IPS-18a (cell line): ENCODE results near the gene TMEM44.

Experiments used
- H3K27ac ChIP-seq: one replicate; pipeline ENCODE4 v1.5.1; 2013; ENCODE audit warnings: low read length
- H3K27me3 ChIP-seq: one replicate; pipeline ENCODE4 v1.6.1; 2013; ENCODE audit warnings: mild to moderate bottlenecking, low read length; ENCODE audit not compliant: control insufficient read depth, insufficient read depth
- H3K36me3 ChIP-seq: one replicate; pipeline ENCODE4 v1.6.1; 2013; ENCODE audit warnings: low read depth, low read length; ENCODE audit not compliant: control insufficient read depth
- H3K4me1 ChIP-seq: one replicate; pipeline ENCODE4 v1.6.1; 2013; ENCODE audit warnings: low read depth, low read length; ENCODE audit not compliant: control insufficient read depth
- H3K4me3 ChIP-seq: one replicate; pipeline ENCODE4 v1.5.1; 2013; ENCODE audit warnings: low read length
- H3K9ac ChIP-seq: one replicate; pipeline ENCODE4 v1.6.1; 2013; ENCODE audit warnings: mild to moderate bottlenecking, low read length, moderate library complexity
- H3K9me3 ChIP-seq: one replicate; pipeline ENCODE4 v1.6.1; 2013; ENCODE audit warnings: low read depth, low read length; ENCODE audit not compliant: control insufficient read depth

Gene TMEM44

GRCh38 chr3:194561306-194561974 is 71.8 kb downstream of the TMEM44 start:
- H3K27me3 ChIP-seq, result no peaks in the 10 kb centered on the region
- peaks cover 7% of the 10 kb centered on the region for H3K4me1 ChIP-seq
- H3K9ac ChIP-seq, result no peak overlapping the region
- H3K9me3 ChIP-seq, result no peaks in the 10 kb centered on the region
- H3K4me3 ChIP-seq, result no peak overlapping the region
- no peaks in the 10 kb centered on the region for H3K36me3 ChIP-seq
- H3K27ac ChIP-seq, result no peak overlapping the region

GRCh38 chr3:194560047-194560446 is 73.2 kb downstream of the TMEM44 start:
- Histone ChIP-seq H3K9ac (no peak overlapping the region), H3K9me3 (no peaks in the 10 kb centered on the region), H3K27ac (no peak overlapping the region), H3K4me3 (no peak overlapping the region), H3K36me3 (no peaks in the 10 kb centered on the region), H3K27me3 (no peaks in the 10 kb centered on the region), H3K4me1 (peaks cover 11% of the 10 kb centered on the region)

GRCh38 chr3:194559530-194559929 is 73.7 kb downstream of the TMEM44 start:
- H3K9me3 ChIP-seq, result no peaks in the 10 kb centered on the region
- peaks cover 11% of the 10 kb centered on the region for H3K4me1 ChIP-seq
- no peaks in the 10 kb centered on the region for H3K36me3 ChIP-seq
- H3K9ac ChIP-seq, result no peak overlapping the region
- H3K27ac ChIP-seq, result no peak overlapping the region
- no peak overlapping the region for H3K4me3 ChIP-seq
- H3K27me3 ChIP-seq, result no peaks in the 10 kb centered on the region

- Histone ChIP-seq H3K9me3 (no peaks in the 10 kb centered on the region), H3K36me3 (no peaks in the 10 kb centered on the region), H3K4me3 (no peak overlapping the region), H3K9ac (no peak overlapping the region), H3K27me3 (no peaks in the 10 kb centered on the region), H3K27ac (no peak overlapping the region), H3K4me1 (peaks cover 11% of the 10 kb centered on the region)
Observed at GRCh38 chr3:194556086-194557056, 76.8 kb downstream of the TMEM44 start.

- H3K36me3 ChIP-seq, result no peaks in the 10 kb centered on the region
- no peak overlapping the region for H3K4me3 ChIP-seq
- no peak overlapping the region for H3K27ac ChIP-seq
- no peaks in the 10 kb centered on the region for H3K27me3 ChIP-seq
- H3K4me1 ChIP-seq, result peaks cover 11% of the 10 kb centered on the region
- no peaks in the 10 kb centered on the region for H3K9me3 ChIP-seq
- no peak overlapping the region for H3K9ac ChIP-seq
Observed at GRCh38 chr3:194555175-194556062, 77.8 kb downstream of the TMEM44 start.

GRCh38 chr3:194554473-194555123 is 78.6 kb downstream of the TMEM44 start:
- Histone ChIP-seq H3K36me3 (no peaks in the 10 kb centered on the region), H3K27ac (no peak overlapping the region), H3K9ac (no peak overlapping the region), H3K9me3 (no peaks in the 10 kb centered on the region), H3K4me1 (peaks cover 11% of the 10 kb centered on the region), H3K4me3 (no peak overlapping the region), H3K27me3 (no peaks in the 10 kb centered on the region)

GRCh38 chr3:194552327-194552949 is 80.8 kb downstream of the TMEM44 start:
- Histone ChIP-seq H3K27ac (no peak overlapping the region), H3K4me3 (no peak overlapping the region), H3K9me3 (no peaks in the 10 kb centered on the region), H3K36me3 (no peaks in the 10 kb centered on the region), H3K9ac (no peak overlapping the region), H3K4me1 (peaks cover 11% of the 10 kb centered on the region), H3K27me3 (no peaks in the 10 kb centered on the region)

- H3K36me3 ChIP-seq, result no peaks in the 10 kb centered on the region
Observed at GRCh38 chr3:194549853-194550252, 83.4 kb downstream of the TMEM44 start.

GRCh38 chr3:194548346-194549321 is 84.6 kb downstream of the TMEM44 start:
- Histone ChIP-seq H3K27ac (no peak overlapping the region), H3K9me3 (no peaks in the 10 kb centered on the region), H3K4me1 (no peaks in the 10 kb centered on the region), H3K36me3 (no peaks in the 10 kb centered on the region), H3K4me3 (no peak overlapping the region), H3K27me3 (no peaks in the 10 kb centered on the region), H3K9ac (no peak overlapping the region)

More at GRCh38 chr3:194549853-194550252, 83.4 kb downstream of the TMEM44 start:
- Histone ChIP-seq H3K9me3 (no peaks in the 10 kb centered on the region), H3K4me1 (no peaks in the 10 kb centered on the region), H3K27ac (no peak overlapping the region), H3K27me3 (no peaks in the 10 kb centered on the region), H3K9ac (no peak overlapping the region), H3K4me3 (no peak overlapping the region)

GRCh38 chr3:194547042-194547441 is 86.2 kb downstream of the TMEM44 start:
- Histone ChIP-seq H3K9ac (no peak overlapping the region), H3K27ac (no peak overlapping the region), H3K4me3 (no peak overlapping the region), H3K9me3 (no peaks in the 10 kb centered on the region), H3K27me3 (no peaks in the 10 kb centered on the region), H3K36me3 (no peaks in the 10 kb centered on the region), H3K4me1 (no peaks in the 10 kb centered on the region)
